Parathyroid adenoma (tissue), 2 donors: ENCODE results near the gene ZBTB46.

Source experiments
- H2AFZ ChIP-seq: fragments of 300-600 bp; sonication (generic); one replicate; pipeline ENCODE4 v1.7.0; 2017; ENCODE audit warnings: antibody characterized with exemption, mild to moderate bottlenecking
- H3K27ac ChIP-seq: fragments of 300-600 bp; sonication (generic); one replicate; pipeline ENCODE4 v1.7.0; 2017
- H3K27me3 ChIP-seq: fragments of 300-600 bp; sonication (generic); one replicate; pipeline ENCODE4 v1.7.0; 2017; ENCODE audit warnings: low read length; ENCODE audit not compliant: control insufficient read depth, insufficient read depth
- H3K36me3 ChIP-seq: fragments of 300-600 bp; sonication (generic); one replicate; pipeline ENCODE4 v1.7.0; 2017; ENCODE audit warnings: low read length; ENCODE audit not compliant: control insufficient read depth, insufficient read depth
- H3K4me1 ChIP-seq: fragments of 300-600 bp; sonication (generic); one replicate; pipeline ENCODE4 v1.7.0; 2017; ENCODE audit warnings: control low read depth
- H3K4me2 ChIP-seq: fragments of 300-600 bp; sonication (generic); one replicate; pipeline ENCODE4 v1.7.0; 2017; ENCODE audit warnings: low read length
- H3K4me3 ChIP-seq: fragments of 300-600 bp; sonication (generic); one replicate; pipeline ENCODE4 v1.7.0; 2017; ENCODE audit warnings: low read depth, low read length
- H3K79me2 ChIP-seq: fragments of 300-600 bp; sonication (generic); one replicate; pipeline ENCODE4 v1.7.0; 2017; ENCODE audit warnings: control low read depth
- H3K9ac ChIP-seq: fragments of 300-600 bp; sonication (generic); one replicate; pipeline ENCODE4 v1.7.0; 2017; ENCODE audit warnings: mild to moderate bottlenecking
- H3K9me3 ChIP-seq: fragments of 300-600 bp; sonication (generic); one replicate; pipeline ENCODE4 v1.7.0; 2017; ENCODE audit warnings: low read length; ENCODE audit not compliant: control insufficient read depth
- CTCF ChIP-seq: fragments of 300-600 bp; sonication (generic); IDR thresholded peaks from one replicate; pipeline ENCODE4 v1.7.0; 2017; ENCODE audit warnings: antibody characterized with exemption, mild to moderate bottlenecking
- donor health status: primary hyperparathyroidism.

ZBTB46 gene

GRCh38 chr20:63758152-63758551 is 72.9 kb downstream of the ZBTB46 start:
- Histone ChIP-seq H3K4me1 (no peaks in the 10 kb centered on the region), H3K27ac (no peak overlapping the region), H3K9me3 (no peaks in the 10 kb centered on the region), H3K4me3 (no peak overlapping the region), H3K4me2 (no peak overlapping the region), H2AFZ (no peak overlapping the region), H3K27me3 (no peaks in the 10 kb centered on the region), H3K9ac (no peak overlapping the region), H3K36me3 (no peaks in the 10 kb centered on the region), H3K79me2 (peaks cover 3% of the 10 kb centered on the region)
- no peak for TF ChIP-seq CTCF

GRCh38 chr20:63756648-63756991 is 74.4 kb downstream of the ZBTB46 start:
- no peak overlapping the region for H3K4me2 ChIP-seq

GRCh38 chr20:63755933-63756647 is 75.0 kb downstream of the ZBTB46 start:
- Histone ChIP-seq H3K9me3 (no peaks in the 10 kb centered on the region), H3K27me3 (no peaks in the 10 kb centered on the region), H3K4me1 (no peaks in the 10 kb centered on the region), H3K36me3 (no peaks in the 10 kb centered on the region), H3K4me2 (no peak overlapping the region), H2AFZ (no peak overlapping the region), H3K79me2 (peaks cover 3% of the 10 kb centered on the region), H3K27ac (no peak overlapping the region), H3K9ac (no peak overlapping the region), H3K4me3 (no peak overlapping the region)
- TF ChIP-seq CTCF, result no peak

More at GRCh38 chr20:63756648-63756991, 74.4 kb downstream of the ZBTB46 start:
- TF ChIP-seq CTCF, result no peak
- H3K4me1 ChIP-seq, result no peaks in the 10 kb centered on the region
- H3K4me3 ChIP-seq, result no peak overlapping the region
- no peak overlapping the region for H2AFZ ChIP-seq
- H3K9me3 ChIP-seq, result no peaks in the 10 kb centered on the region
- peaks cover 3% of the 10 kb centered on the region for H3K79me2 ChIP-seq
- H3K9ac ChIP-seq, result no peak overlapping the region
- no peak overlapping the region for H3K27ac ChIP-seq
- no peaks in the 10 kb centered on the region for H3K27me3 ChIP-seq
- H3K36me3 ChIP-seq, result no peaks in the 10 kb centered on the region

- H3K27me3 ChIP-seq, result no peaks in the 10 kb centered on the region
- no peak for TF ChIP-seq CTCF
Measured at GRCh38 chr20:63754008-63754407, 77.1 kb downstream of the ZBTB46 start.

GRCh38 chr20:63753381-63753780 is 77.7 kb downstream of the ZBTB46 start:
- no peaks in the 10 kb centered on the region for H3K4me1 ChIP-seq
- no peaks in the 10 kb centered on the region for H3K36me3 ChIP-seq
- no peaks in the 10 kb centered on the region for H3K27me3 ChIP-seq
- no peak for TF ChIP-seq CTCF
- peaks cover 3% of the 10 kb centered on the region for H3K79me2 ChIP-seq
- H3K27ac ChIP-seq, result no peak overlapping the region
- H3K9me3 ChIP-seq, result no peaks in the 10 kb centered on the region
- H3K9ac ChIP-seq, result no peak overlapping the region
- H3K4me2 ChIP-seq, result no peak overlapping the region
- no peak overlapping the region for H3K4me3 ChIP-seq
- no peak overlapping the region for H2AFZ ChIP-seq

More at GRCh38 chr20:63754008-63754407, 77.1 kb downstream of the ZBTB46 start:
- H3K9ac ChIP-seq, result no peak overlapping the region
- no peaks in the 10 kb centered on the region for H3K36me3 ChIP-seq
- H3K27ac ChIP-seq, result no peak overlapping the region
- H3K4me3 ChIP-seq, result no peak overlapping the region
- peaks cover 3% of the 10 kb centered on the region for H3K79me2 ChIP-seq
- no peaks in the 10 kb centered on the region for H3K4me1 ChIP-seq
- no peak overlapping the region for H3K4me2 ChIP-seq
- H2AFZ ChIP-seq, result no peak overlapping the region
- H3K9me3 ChIP-seq, result no peaks in the 10 kb centered on the region
